C4-2B (cell line): ENCODE results near the gene NRIP1.

Experiments used
- ZFX ChIP-seq: fragments of 450-650 bp; IDR thresholded peaks from 2 replicates; pipeline ENCODE4 v1.6.1; 2017
- TF ChIP-seq, protein P1 (sequence below): fragments of 450-650 bp; conservative IDR thresholded peaks from 2 replicates; pipeline ENCODE4 v1.5.1; 2017; ENCODE audit warnings: mild to moderate bottlenecking

DNA sequence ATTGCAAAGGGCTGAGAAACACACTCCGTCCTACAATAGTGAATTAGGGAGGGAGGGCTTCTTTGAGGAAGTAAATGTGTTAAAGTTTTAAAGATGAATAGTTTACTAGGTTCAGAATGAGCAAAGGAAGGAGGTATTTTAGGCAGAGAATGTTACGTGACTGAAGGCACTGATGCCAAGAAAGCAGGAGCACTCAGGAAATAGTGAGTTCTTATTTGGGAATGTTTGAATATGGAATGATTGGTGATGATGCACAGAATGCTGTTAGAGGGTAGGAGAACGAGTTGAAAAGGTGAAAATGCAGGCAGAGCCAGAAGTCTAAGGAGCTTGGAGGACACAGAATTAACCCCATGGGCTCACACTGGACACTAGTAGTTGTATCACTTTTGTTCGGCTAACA lies 108.0 kb downstream of the NRIP1 start:
- TF ChIP-seq, protein P1, sequence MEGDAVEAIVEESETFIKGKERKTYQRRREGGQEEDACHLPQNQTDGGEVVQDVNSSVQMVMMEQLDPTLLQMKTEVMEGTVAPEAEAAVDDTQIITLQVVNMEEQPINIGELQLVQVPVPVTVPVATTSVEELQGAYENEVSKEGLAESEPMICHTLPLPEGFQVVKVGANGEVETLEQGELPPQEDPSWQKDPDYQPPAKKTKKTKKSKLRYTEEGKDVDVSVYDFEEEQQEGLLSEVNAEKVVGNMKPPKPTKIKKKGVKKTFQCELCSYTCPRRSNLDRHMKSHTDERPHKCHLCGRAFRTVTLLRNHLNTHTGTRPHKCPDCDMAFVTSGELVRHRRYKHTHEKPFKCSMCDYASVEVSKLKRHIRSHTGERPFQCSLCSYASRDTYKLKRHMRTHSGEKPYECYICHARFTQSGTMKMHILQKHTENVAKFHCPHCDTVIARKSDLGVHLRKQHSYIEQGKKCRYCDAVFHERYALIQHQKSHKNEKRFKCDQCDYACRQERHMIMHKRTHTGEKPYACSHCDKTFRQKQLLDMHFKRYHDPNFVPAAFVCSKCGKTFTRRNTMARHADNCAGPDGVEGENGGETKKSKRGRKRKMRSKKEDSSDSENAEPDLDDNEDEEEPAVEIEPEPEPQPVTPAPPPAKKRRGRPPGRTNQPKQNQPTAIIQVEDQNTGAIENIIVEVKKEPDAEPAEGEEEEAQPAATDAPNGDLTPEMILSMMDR: no peak
- TF ChIP-seq ZFX: no peak
